Measurements from ENCODE around the gene FRMD1.

FRMD1 gene

DNA sequence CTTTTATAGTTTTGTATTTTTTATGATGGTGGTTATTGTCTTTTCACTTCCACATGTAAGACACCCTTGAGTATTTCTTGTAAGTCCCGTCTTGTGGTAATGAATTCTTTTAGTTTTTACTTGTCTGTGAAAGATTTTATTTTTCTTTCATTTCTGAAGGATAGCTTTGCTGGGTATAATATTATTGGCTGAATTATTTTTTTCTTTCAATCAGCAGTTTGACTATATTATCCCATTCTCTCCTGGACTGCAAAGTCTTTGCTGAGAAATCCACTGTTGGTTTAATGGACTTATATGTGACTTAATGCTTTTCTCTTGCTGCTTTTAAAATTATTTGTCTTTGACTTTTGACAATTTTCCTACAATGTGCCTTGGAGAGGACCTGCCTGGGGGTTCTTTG is 67.7 kb downstream of the FRMD1 start:
- no peak for DNase-seq

DNA sequence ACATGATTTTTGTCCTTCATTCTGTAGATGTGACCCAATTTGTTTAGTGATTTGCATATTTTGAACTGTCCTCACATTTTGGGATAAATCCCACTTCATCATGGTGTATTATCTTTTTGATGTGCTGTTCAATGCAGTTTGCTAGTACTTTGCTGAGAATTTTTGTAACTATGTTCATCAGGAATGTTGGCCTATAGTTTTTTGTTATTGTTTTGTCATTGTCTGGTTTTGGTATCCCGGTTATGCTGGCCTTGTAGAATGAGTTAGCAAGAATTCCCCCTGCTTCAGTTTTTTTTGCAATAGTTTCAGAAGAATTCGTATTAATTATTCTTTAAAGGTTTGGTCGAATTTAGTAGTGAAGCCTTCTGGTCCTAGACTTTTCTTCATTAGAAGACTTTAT is 69.7 kb downstream of the FRMD1 start:
- no peak for DNase-seq

DNA sequence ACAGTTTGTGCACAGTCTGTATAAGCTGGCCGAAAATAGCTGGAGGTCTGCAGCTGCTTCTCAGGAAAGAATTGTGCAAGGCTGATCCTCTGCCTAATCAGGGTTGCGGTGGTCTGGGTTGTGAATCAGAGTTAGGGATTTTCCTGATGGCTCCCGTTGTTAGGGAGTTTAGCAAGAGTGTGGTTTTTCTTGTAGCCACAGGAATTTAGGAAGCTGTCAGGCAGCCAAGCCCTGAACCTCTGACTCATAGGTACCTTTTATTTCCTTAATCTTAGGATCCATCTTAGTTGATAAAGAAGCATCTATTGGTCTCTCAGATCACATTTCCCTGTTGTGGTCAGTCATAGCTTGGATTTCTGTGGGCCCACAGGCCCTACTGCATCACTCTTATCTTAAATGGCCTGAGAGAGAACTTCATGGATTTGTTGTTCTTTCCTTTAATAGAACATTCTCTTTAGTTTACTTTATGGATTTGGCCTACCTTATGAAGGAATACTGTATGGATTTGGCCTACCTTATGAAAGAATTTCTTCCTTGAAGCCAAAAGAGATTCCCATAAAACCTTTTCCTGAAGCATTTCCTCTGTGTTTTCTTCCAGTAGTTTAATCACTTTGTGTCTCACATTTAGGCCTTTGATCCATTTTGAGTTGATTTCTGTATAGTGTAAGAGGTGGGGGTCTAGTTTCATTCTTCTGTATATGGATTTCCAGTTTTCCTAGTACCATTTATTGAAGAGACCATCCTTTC is 71.2 kb downstream of the FRMD1 start:
- DNase-seq = no peak

DNA sequence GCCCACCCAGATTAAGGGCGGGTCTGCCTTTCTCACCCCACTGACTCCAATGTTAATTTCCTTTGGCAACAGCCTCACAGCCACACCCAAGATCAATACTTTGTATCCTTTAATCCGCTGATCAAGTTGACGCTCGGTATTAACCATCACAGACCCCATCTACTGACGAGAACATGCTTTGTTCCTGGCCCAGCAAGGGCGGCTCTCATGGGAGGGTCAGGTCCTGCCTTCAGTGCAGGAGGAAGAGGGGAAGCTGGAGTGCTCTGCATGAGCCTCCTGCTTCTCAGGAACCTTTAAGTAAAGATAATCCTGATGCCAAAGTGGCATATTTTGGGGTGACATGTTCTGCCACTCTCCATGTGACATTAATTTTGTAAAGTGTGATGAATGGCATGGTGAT is 73.2 kb downstream of the FRMD1 start:
- no peak for DNase-seq

DNA sequence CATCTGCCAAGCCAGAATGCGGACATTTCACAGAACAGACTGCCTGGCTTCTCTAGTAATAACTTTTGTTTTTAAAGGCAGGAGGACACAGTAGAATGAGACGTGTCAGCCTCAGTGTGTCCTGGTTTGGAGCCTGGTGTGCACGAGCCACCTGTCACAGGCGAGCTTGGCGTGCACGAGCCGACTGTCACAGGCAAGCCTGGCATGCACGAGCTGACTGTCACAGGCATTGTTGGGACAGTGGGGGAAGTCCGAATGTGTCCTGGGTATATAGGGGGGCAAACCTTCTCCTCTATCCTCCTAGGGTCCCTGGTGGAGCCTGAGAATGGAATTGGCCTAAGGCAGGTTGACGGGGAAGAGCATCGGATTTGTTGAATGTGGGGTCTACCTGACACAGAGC is 74.1 kb downstream of the FRMD1 start:
- DNase-seq = no peak

DNA sequence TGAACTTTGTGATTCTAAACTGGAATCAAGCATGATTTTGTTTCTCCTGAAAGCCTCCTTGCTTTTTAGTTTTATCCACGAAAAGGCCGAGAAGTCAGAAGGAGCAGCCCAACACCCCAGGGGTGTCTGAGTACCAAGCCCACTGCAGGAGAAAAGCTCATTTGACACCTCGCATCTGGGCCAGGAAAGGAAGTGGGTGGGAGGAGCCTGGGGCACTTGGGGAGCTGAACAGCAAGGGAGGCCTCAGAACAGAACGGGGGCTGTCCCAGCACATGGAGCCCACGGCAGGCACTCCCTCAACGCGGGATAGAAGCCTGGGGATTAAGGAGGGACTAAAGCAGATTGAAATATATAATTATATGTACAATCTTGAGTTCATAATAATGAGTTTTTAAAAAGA is 75.0 kb downstream of the FRMD1 start:
- DNase-seq = no peak

Data from amygdala (tissue), 56 donors.